BJ (cell line): ENCODE results near the gene HDHD3. TPM values are rescaled to one million over a fixed set of nuclear protein-coding genes. Genes with fewer than 3 reads are reported as not detected.

Experiments used
- CTCF ChIA-PET: fragments of 350-600 bp; formaldehyde crosslinking; extraction: SDS; loops from one replicate; lab custom pipeline; 2021; ENCODE audit warnings: antibody characterized with exemption, inconsistent platforms; lab: Yijun Ruan, JAX
- POLR2A ChIA-PET: fragments of 300-600 bp; sonication (Branson Sonifier 250); formaldehyde crosslinking; extraction: SDS; loops from one replicate; lab custom pipeline; 2021; ENCODE audit warnings: antibody characterized with exemption; lab: Charles Lee
- DNase-seq: peaks from one replicate; pipeline ENCODE4 v3.0.0-alpha.2; 2011; ENCODE audit warnings: low read depth
- H3K27me3 ChIP-seq: 2 replicates; pipeline ENCODE4 v1.6.0; 2011; ENCODE audit warnings: low read length; ENCODE audit not compliant: control insufficient read depth, insufficient read depth
- H3K36me3 ChIP-seq: 2 replicates; pipeline ENCODE4 v1.5.1; 2011; ENCODE audit warnings: low read length; ENCODE audit not compliant: control insufficient read depth, insufficient read depth
- H3K4me3 ChIP-seq: 2 replicates; pipeline ENCODE4 v1.5.1; 2011; ENCODE audit warnings: low read depth, mild to moderate bottlenecking, control low read depth, low read length
- polyA plus RNA-seq: library from polyadenylated mRNA; depleted of rRNA; stranded (reverse); fragments of >200 nt; gene quantifications from 2 replicates; pipeline ENCODE4 v1.2.3, GENCODE V29; 2011; rRNA removed
- TF ChIP-seq, protein P1 (sequence below): IDR thresholded peaks from 2 replicates; pipeline ENCODE4 v1.5.1; 2011; ENCODE audit warnings: low read depth, mild to moderate bottlenecking, control low read depth, inconsistent platforms, low read length, moderate library complexity; ENCODE audit not compliant: insufficient read depth

The HDHD3 gene
- polyA plus RNA-seq, 1 experiment: 14.2 TPM

DNA sequence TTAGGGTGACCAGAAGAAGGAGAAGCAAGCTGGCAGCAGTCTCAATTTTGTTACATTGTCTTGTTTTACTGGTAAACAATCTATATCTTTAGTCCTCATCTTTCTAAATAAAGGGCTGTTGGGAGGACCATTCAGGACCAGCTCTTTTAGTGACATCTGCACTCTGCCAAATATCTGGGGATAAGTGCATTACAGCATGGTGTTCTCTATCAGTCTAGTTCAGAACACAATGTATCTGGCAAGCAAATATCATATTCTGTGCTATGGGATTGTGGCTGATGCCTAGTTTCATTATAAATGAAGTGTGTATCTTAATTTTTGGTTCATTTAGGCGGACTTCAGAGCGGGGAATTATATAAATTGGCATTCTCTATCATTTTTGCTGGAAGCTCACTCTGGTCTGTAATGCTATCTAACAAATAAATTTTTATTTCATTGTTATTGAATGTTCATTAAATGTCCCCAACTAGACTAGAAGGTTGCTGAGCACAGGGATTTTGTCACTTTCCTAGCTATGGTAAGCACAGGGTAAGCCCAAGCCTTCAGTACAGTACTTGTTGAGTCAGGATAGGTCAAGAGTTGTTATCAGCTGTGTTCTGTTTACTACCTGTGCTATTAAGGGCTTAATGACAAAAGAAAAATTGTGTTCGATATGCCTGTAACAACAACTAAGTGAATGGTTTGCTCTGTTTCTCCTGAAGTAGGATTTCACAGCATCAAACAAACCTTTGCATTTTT lies 48.6 kb downstream of the HDHD3 start:
- no peaks in the 10 kb centered on the region for H3K36me3 ChIP-seq
- CTCF ChIA-PET: interaction anchor here (0.8 to 1.2 kb wide), 3 partner anchors 10 to 18 kb away, joined by 3 to 4 read pairs (median 3); no protein-coding TSS in a partner anchor
- POLR2A ChIA-PET: no interaction called here
- H3K27me3 ChIP-seq: no peaks in the 10 kb centered on the region
- DNase-seq: no peak
- TF ChIP-seq, protein P1, sequence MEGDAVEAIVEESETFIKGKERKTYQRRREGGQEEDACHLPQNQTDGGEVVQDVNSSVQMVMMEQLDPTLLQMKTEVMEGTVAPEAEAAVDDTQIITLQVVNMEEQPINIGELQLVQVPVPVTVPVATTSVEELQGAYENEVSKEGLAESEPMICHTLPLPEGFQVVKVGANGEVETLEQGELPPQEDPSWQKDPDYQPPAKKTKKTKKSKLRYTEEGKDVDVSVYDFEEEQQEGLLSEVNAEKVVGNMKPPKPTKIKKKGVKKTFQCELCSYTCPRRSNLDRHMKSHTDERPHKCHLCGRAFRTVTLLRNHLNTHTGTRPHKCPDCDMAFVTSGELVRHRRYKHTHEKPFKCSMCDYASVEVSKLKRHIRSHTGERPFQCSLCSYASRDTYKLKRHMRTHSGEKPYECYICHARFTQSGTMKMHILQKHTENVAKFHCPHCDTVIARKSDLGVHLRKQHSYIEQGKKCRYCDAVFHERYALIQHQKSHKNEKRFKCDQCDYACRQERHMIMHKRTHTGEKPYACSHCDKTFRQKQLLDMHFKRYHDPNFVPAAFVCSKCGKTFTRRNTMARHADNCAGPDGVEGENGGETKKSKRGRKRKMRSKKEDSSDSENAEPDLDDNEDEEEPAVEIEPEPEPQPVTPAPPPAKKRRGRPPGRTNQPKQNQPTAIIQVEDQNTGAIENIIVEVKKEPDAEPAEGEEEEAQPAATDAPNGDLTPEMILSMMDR: no peak
- H3K4me3 ChIP-seq: no peak overlapping the region

DNA sequence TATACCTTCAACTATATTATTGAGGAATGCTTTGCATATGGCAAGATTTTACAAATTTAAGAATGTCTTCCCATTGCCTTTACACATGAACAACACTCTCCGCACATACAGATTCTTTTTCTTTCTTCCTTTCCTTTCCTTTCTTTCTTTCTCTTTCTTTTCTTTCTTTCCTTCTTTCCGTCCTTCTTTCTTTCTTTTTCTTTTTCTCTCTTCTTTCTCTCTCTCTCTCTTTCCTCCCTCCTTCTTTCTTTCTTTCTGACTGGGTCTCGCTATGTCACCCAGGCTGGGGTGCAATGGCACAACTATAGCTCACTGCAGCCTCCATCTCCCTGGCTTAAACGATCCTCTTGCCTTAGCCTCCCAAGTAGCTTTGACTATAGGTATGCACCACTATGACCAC lies 50.6 kb downstream of the HDHD3 start:
- no peak for DNase-seq
- Histone ChIP-seq H3K27me3 (no peaks in the 10 kb centered on the region), H3K36me3 (no peaks in the 10 kb centered on the region), H3K4me3 (no peak overlapping the region)
- TF ChIP-seq, protein P1: no peak
- ChIA-PET POLR2A (no interaction called here), CTCF (interaction anchor here (1.0 to 1.2 kb wide), 3 partner anchors 8 to 14 kb away, joined by 3 to 6 read pairs (median 4); partner anchors contain the start of gene WDR31)

Other genes with a start within 250 kb of the HDHD3 start
- gene SLC31A2, start 226.0 kb downstream of the HDHD3 start, polyA plus RNA-seq: 8.7 and 10.7 TPM in 2 replicates
- gene FKBP15, start 155.7 kb downstream of the HDHD3 start, polyA plus RNA-seq: 29.2 and 45.0 TPM in 2 replicates
- gene SLC31A1, start 155.4 kb downstream of the HDHD3 start, polyA plus RNA-seq: 25.7 and 36.6 TPM in 2 replicates
- gene CDC26, start 101.4 kb downstream of the HDHD3 start, polyA plus RNA-seq: 11.1 and 33.2 TPM in 2 replicates
- 16.6 and 18.3 TPM in 2 replicates for gene PRPF4, start 101.3 kb downstream of the HDHD3 start, polyA plus RNA-seq
- gene RNF183, start 73.6 kb downstream of the HDHD3 start, polyA plus RNA-seq: not detected in 2 replicates
- gene WDR31, start 36.7 kb downstream of the HDHD3 start, polyA plus RNA-seq: 1.6 and 2.0 TPM in 2 replicates
- gene BSPRY, start 27.4 kb downstream of the HDHD3 start, polyA plus RNA-seq: not detected in 2 replicates
- 9.2 and 9.5 TPM in 2 replicates for gene ALAD, start 24.3 kb upstream of the HDHD3 start, polyA plus RNA-seq
- gene POLE3, start 33.7 kb upstream of the HDHD3 start, polyA plus RNA-seq: 29.3 and 47.3 TPM in 2 replicates
- 0.23 and 0.49 TPM in 2 replicates for gene C9orf43, start 33.8 kb upstream of the HDHD3 start, polyA plus RNA-seq
- 50.1 and 66.4 TPM in 2 replicates for gene RGS3, start 86.7 kb upstream of the HDHD3 start, polyA plus RNA-seq